ENCODE data around the gene ARHGAP22. TPM values are rescaled to one million over a fixed set of nuclear protein-coding genes. Genes with fewer than 3 reads are reported as not detected.

ARHGAP22 gene
- total and polyA plus RNA-seq, 2 experiments from 2014 or later = 4.8 to 10.7 TPM

- Mint-ChIP-seq H3K4me1 (peaks cover 33% of the 10 kb centered on the region), H3K27me3 (ENCODE audit: insufficient read depth, low read depth, poor library complexity) (peaks cover 9% of the 10 kb centered on the region), H3K27ac (peak overlapping the region; percentile 60; the same call in 1 of the 2 replicates), H3K36me3 (ENCODE audit: low read depth) (0 out of 3 replicates have a peak, but pooled peaks cover 2% of the 10 kb centered on the region), H3K4me3 (no peak overlapping the region), H3K9me3 (no peaks in the 10 kb centered on the region)
- Histone ChIP-seq H3K79me2 (replicated peaks; ENCODE audit: insufficient read depth) (no peaks in the 10 kb centered on the region), H3K4me1 (ENCODE audit: insufficient read depth) (peaks cover 20% of the 10 kb centered on the region), H3K4me2 (no peak overlapping the region), H2AFZ (no peak overlapping the region), H3F3A (replicated peaks; ENCODE audit: low read depth) (no peaks in the 10 kb centered on the region), H3K9me2 (ENCODE audit: insufficient read depth) (no peaks in the 10 kb centered on the region), H3K27me3 (ENCODE audit: insufficient read depth) (no peaks in the 10 kb centered on the region), H3K27ac (ENCODE audit: low read depth) (no peak overlapping the region), H3K4me3 (no peak overlapping the region), H4K20me1 (replicated peaks; ENCODE audit: insufficient read depth) (no peaks in the 10 kb centered on the region), H3K36me3 (ENCODE audit: insufficient read depth) (no peaks in the 10 kb centered on the region)
- TF ChIP-seq EZH2phosphoT487 (IDR thresholded peaks at IDR 0.05; ENCODE audit: unreplicated experiment) = no peak
- TF ChIP-seq STAT1 (IDR thresholded peaks at IDR 0.05; ENCODE audit: unreplicated experiment) = no peak
- TF ChIP-seq ETS1 (IDR thresholded peaks at IDR 0.05) = no peak
- TF ChIP-seq ZNF331 (CRISPR knock-in tag; IDR thresholded peaks at IDR 0.05; ENCODE audit: low read depth) = no peak
- no peak for TF ChIP-seq CREB1 (CRISPR knock-in tag; IDR thresholded peaks at IDR 0.05; ENCODE audit: low read depth)
- TF ChIP-seq ZNF114 (CRISPR knock-in tag; IDR thresholded peaks at IDR 0.05) = no peak
- TF ChIP-seq CTCF (conservative IDR thresholded peaks at IDR 0.05; ENCODE audit: low read depth in 2 of 2) = no peak
- no peak for TF ChIP-seq NANOG (IDR thresholded peaks at IDR 0.05; ENCODE audit: borderline replicate concordance)
- no peak for TF ChIP-seq JUNB (IDR thresholded peaks at IDR 0.05; ENCODE audit: unreplicated experiment)
- no peak for TF ChIP-seq POLR2AphosphoS5 (IDR thresholded peaks at IDR 0.05; ENCODE audit: low read depth)
- TF ChIP-seq ZNF462 (CRISPR knock-in tag; IDR thresholded peaks at IDR 0.05) = no peak
- TF ChIP-seq REST (IDR thresholded peaks at IDR 0.05; ENCODE audit: unreplicated experiment) = no peak
- TF ChIP-seq EZH2 (IDR thresholded peaks at IDR 0.05; ENCODE audit: low read depth, unreplicated experiment) = no peak
- peak; percentile 40; the same call in 2 of the 3 replicates for ATAC-seq
- DNase-seq (ENCODE audit: low spot score) = no peak
Observed at GRCh38 chr10:48478980-48479811, 125.7 kb downstream of the ARHGAP22 start.

Data from GM23338 (cell line).